Lower leg skin (tissue), 3 donors: ENCODE data around the gene CCR9.

Source experiments
- POLR2A ChIP-seq, 2 donors: fragments of 450-650 bp; IDR thresholded peaks; one replicate each; pipeline ENCODE4 v1.6.1; 2016 to 2017; ENCODE audit warnings: antibody characterized with exemption in 2 of 2, mild to moderate bottlenecking in 1 of 2, moderate library complexity in 1 of 2
- TF ChIP-seq, protein P1 (sequence below), 3 donors: fragments of 450-650 bp; IDR thresholded peaks; one replicate each; pipeline ENCODE4 v1.5.1; 2016; ENCODE audit warnings: antibody characterized with exemption in 3 of 3, mild to moderate bottlenecking in 3 of 3, moderate library complexity in 2 of 3

DNA sequence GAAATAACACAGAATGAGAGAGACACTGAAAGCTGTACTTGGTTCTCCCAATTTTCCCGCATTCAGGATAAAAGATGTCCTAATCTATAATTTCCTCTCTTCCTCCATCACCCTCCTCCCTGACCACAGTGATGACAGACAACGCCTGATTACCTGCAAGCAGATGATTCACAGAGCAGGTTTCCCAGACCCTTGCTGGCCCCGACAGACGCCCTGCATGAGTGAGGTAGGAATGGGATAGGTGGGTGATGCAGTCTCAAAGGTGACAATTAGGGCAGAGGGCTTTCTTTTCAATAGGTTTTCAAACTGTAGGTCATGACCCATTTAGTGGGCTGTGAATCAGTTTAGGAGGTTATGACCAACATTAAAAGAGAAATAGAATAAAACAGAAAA lies 51.7 kb downstream of the CCR9 start:
- TF ChIP-seq, protein P1, sequence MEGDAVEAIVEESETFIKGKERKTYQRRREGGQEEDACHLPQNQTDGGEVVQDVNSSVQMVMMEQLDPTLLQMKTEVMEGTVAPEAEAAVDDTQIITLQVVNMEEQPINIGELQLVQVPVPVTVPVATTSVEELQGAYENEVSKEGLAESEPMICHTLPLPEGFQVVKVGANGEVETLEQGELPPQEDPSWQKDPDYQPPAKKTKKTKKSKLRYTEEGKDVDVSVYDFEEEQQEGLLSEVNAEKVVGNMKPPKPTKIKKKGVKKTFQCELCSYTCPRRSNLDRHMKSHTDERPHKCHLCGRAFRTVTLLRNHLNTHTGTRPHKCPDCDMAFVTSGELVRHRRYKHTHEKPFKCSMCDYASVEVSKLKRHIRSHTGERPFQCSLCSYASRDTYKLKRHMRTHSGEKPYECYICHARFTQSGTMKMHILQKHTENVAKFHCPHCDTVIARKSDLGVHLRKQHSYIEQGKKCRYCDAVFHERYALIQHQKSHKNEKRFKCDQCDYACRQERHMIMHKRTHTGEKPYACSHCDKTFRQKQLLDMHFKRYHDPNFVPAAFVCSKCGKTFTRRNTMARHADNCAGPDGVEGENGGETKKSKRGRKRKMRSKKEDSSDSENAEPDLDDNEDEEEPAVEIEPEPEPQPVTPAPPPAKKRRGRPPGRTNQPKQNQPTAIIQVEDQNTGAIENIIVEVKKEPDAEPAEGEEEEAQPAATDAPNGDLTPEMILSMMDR (IDR thresholded peaks at IDR 0.05) = no peak
- TF ChIP-seq POLR2A (IDR thresholded peaks at IDR 0.05) = no peak
